ENCODE data around the gene MAML3.

The MAML3 gene

GRCh38 chr4:140076307-140076706 lies 77.7 kb downstream of the MAML3 start:
- no peak for DNase-seq (ENCODE audit: low read depth, low spot score)

GRCh38 chr4:140071806-140072205 lies 82.2 kb downstream of the MAML3 start:
- DNase-seq (ENCODE audit: low read depth, low spot score): peak; percentile 90

DNA sequence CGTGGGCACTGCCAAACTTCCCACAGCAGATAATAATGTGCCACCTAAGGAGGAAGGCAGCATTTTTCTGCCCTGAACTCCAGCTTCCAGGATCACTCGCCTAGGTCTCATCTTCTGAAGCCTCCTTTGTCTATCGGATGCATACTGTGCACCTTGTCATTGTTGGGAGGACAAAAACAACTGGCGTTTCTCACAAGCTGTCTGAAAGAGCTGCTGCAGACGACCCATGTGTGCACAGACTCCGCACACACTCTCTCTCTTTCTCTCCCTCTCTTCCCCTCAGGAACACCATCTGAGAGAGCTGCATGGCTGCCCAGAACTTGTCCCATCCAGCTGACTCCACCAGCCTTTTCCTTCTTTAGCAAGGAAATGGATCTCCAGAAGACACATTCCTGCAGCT lies 83.0 kb downstream of the MAML3 start:
- no peak for DNase-seq (ENCODE audit: low read depth, low spot score)

- no peak for DNase-seq (ENCODE audit: low read depth, low spot score)
Measured at GRCh38 chr4:140070366-140070765, 83.6 kb downstream of the MAML3 start.

DNA sequence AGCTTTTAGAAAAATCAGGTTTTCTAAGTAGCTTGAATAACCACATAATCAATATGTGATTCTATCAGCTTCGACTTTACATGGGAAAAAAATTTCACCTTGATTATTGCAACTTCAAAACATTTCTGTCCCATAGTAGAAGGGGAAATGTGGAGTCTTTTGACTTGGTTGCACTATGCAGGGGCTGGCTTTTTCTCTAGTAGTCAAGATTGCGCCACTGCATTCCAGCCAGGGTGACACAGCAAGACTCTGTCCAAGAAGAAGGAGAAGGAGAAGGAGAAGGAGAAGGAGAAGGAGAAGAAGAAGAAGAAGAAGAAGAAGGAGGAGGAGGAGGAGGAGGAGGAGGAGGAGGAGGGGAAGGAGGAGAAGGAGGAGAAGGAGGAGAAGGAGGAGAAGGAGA lies 84.9 kb downstream of the MAML3 start:
- no peak for DNase-seq (ENCODE audit: low read depth, low spot score)

DNA sequence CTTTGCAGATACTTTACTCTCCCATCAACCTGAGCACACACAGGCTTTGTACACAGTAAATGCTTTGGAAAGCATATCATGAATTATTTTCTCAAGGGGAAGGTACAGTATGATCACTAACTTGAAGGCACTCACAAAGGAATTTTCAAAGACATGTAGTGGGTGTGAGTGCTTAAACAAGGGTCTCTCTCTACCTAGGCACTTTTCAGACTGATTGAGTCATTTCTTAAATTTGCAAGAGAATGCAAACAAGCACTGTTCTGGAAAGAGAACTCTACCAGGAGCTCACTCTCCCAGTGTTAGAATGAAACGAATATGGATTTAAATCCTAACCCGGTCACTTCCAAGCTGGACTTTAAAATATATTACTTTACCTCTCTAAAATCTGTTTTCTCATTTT lies 85.7 kb downstream of the MAML3 start:
- no peak for DNase-seq (ENCODE audit: low read depth, low spot score)

GRCh38 chr4:140066031-140066930 lies 87.7 kb downstream of the MAML3 start:
- DNase-seq (ENCODE audit: low read depth, low spot score): no peak

- no peak for DNase-seq (ENCODE audit: low read depth, low spot score)
Measured at GRCh38 chr4:140065393-140065792, 88.6 kb downstream of the MAML3 start.

GRCh38 chr4:140061659-140062289 lies 92.2 kb downstream of the MAML3 start:
- DNase-seq (ENCODE audit: low read depth, low spot score): no peak

GRCh38 chr4:140061194-140061593 lies 92.8 kb downstream of the MAML3 start:
- peak; percentile 61 for DNase-seq (ENCODE audit: low read depth, low spot score)

DNA sequence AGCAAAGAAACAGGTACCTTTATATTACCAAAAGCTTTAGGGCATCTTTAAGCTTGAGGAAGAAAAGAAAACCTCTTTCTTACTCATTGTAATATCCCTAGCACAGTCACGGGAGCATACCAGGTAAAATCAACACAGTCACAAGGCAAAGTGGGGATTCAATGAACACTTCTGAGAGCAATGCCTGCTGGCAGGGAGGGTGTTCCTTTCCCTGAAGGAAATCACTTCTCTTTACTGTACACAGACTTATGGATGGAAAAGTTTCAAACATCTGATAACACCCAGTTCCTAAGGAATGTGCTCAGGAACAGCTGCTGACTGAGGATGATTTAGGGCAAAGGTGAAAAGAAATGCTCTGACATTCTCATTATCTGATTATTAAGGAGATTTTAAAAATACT lies 94.8 kb downstream of the MAML3 start:
- no peak for DNase-seq (ENCODE audit: low read depth, low spot score)

DNA sequence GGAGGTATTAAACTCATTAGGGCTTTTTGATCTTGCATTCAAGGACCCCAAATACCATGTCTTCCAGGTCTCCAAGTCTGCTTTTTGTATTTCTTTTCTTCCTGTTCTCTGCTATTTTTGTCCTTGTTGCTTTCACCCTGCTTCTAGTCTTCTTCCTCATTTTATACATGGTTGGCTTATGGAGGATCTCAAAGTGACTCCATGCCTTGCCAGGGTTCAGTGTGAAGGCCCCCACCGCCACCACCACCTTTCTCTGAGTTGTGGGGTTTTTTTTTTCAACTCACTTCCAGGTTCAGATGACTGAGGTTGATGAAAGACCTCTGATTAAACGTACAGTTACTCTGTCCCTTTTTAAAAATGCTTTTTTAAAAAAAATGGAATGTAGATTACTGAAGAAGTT lies 96.3 kb downstream of the MAML3 start:
- DNase-seq (ENCODE audit: low read depth, low spot score): no peak

DNA sequence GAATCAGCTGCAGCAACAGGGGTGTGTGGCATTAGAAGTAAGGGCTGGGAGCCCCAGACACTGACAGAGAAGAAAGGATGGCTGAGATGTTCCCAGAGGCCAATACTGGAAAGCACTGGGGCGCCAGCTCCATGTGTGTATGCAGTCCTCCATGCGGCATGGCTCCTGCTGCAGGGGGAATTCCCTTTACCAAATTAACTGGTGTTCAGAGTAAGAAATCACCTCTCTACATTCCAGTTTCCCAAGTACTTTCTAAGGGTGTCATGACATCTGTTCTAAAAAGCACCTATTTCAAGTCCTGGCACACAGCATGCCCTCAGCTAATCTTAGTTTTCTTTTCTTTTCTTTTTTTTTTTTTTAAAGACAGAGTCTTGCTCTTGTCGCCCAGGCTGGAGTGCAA lies 98.0 kb downstream of the MAML3 start:
- no peak for DNase-seq (ENCODE audit: low read depth, low spot score)

- no peak for DNase-seq (ENCODE audit: low read depth, low spot score)
Measured at GRCh38 chr4:140054861-140055260, 99.1 kb downstream of the MAML3 start.

DNA sequence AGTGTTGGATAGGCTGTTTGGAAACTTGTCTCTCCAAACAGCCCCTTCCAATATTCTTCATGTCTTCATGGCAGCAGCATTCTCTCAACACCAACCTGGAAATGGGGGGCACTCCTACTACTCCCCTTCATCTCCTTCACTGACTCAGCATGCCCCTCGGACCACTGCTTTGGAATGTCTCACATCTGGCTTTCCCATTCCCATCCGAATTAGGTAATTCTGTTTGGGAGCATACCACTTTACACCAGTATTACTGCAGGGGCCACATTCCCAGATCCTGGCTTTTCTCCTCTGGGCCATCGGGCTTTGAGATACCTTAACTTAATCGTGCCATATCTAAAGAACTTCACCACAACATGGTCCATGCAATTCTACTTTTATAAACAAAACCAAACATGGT lies 100.8 kb downstream of the MAML3 start:
- DNase-seq (ENCODE audit: low read depth, low spot score): no peak

- peak; percentile 64 for DNase-seq (ENCODE audit: low read depth, low spot score)
Measured at GRCh38 chr4:140052050-140052449, 101.9 kb downstream of the MAML3 start.

GRCh38 chr4:140049849-140050637 lies 103.9 kb downstream of the MAML3 start:
- DNase-seq (ENCODE audit: low read depth, low spot score): peak; percentile 49

- DNase-seq (ENCODE audit: low read depth, low spot score): peak; percentile 66
Measured at GRCh38 chr4:140049024-140049848, 104.7 kb downstream of the MAML3 start.

DNA sequence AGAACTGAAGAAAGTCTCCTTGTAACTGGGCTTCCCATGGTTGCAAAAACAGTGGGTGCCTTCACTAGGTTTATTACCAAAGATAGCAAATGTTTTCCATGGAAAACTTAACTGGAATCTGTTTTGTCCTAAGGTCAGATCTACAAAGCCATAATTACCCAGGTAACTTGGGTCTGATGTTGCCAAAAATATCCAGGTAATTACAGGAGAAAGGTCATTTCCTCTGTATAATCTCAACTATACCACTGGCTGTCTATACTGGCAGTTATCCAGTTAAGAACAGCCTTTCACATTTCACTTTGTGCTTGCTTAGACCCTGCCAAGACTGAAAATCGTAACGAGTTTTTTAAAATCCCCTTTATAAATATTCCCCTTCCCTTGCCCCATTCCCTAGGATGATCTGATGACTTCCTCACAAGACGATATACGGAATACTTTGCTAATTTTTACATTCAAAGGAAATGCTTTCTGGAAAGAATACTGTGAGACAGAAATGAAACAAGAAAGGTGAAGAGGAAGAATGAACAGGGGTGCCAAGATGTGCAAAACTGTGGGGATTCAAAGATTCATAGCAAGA lies 105.5 kb downstream of the MAML3 start:
- no peak for DNase-seq (ENCODE audit: low read depth, low spot score)

DNA sequence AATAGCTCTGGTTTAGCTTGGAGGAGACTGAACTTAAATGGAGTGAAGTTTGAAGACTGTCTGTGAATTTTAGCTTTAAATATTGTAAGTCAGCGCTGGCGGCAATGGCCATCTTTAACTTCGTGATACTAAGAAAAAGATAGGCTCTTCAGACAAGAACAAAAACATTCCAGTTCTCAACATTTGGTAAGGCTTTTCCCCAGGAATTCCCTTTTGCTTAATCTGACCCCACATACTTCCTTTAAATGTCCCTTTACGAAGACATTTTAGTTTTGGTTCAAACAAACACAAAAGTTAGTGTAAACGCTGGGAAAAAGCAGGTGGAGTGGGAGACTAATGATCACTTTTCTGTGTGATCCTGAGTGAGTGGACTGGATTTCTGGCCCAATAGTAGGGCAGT lies 106.2 kb downstream of the MAML3 start:
- DNase-seq (ENCODE audit: low read depth, low spot score): no peak

- no peak for DNase-seq (ENCODE audit: low read depth, low spot score)
Measured at GRCh38 chr4:140047017-140047640, 106.9 kb downstream of the MAML3 start.
